NCI-H2107 (cell line): ENCODE data around the gene GLT8D2.

Source experiments
- DNase-seq: peaks from one replicate; lab custom pipeline; 2025; lab: John Stamatoyannopoulos, UW

GLT8D2 gene

GRCh38 chr12:104049903-104050356 lies at the start of gene GLT8D2:
TSS of gene GLT8D2 (minus strand) at chr12:104050187. CDS start at chr12:104019648, 30,539 bp downstream.
- no peak for DNase-seq

GRCh38 chr12:104097954-104098353 lies 48.0 kb upstream of the GLT8D2 start:
- DNase-seq = no peak

- DNase-seq = no peak
These were observed 45.3 kb upstream of the GLT8D2 start for GRCh38 chr12:104095289-104095688.

GRCh38 chr12:104094284-104094683 lies 44.3 kb upstream of the GLT8D2 start:
- DNase-seq = no peak

GRCh38 chr12:104091136-104091535 lies 41.1 kb upstream of the GLT8D2 start:
- DNase-seq = no peak

- no peak for DNase-seq
These were observed 40.7 kb upstream of the GLT8D2 start for GRCh38 chr12:104090685-104091084.

GRCh38 chr12:104083769-104084475 lies 33.9 kb upstream of the GLT8D2 start:
- no peak for DNase-seq

- no peak for DNase-seq
These were observed 30.8 kb upstream of the GLT8D2 start for GRCh38 chr12:104080764-104081163.

- no peak for DNase-seq
These were observed 29.0 kb upstream of the GLT8D2 start for GRCh38 chr12:104079024-104079423.

GRCh38 chr12:104073699-104074098 lies 23.7 kb upstream of the GLT8D2 start:
- no peak for DNase-seq

- DNase-seq = no peak
These were observed 22.1 kb upstream of the GLT8D2 start for GRCh38 chr12:104072099-104072498.

- DNase-seq = no peak
These were observed 14.9 kb upstream of the GLT8D2 start for GRCh38 chr12:104064842-104065427.

- peak; percentile 83 for DNase-seq
These were observed 14.2 kb upstream of the GLT8D2 start, which contains the start of gene HCFC2 for GRCh38 chr12:104064031-104064841. TSS of gene HCFC2 (plus strand) at chr12:104064531. CDS start at chr12:104064561, 30 bp downstream.

- DNase-seq = peak; percentile 50
These were observed 13.7 kb upstream of the GLT8D2 start for GRCh38 chr12:104063712-104064030.

GRCh38 chr12:104060791-104061190 lies 10.8 kb upstream of the GLT8D2 start:
- DNase-seq = no peak

GRCh38 chr12:104059963-104060362 lies 10.0 kb upstream of the GLT8D2 start:
- no peak for DNase-seq

- no peak for DNase-seq
These were observed 8.8 kb upstream of the GLT8D2 start for GRCh38 chr12:104058802-104059201.

- DNase-seq = no peak
These were observed 7.8 kb upstream of the GLT8D2 start for GRCh38 chr12:104057771-104058197.

- DNase-seq = no peak
These were observed 6.5 kb upstream of the GLT8D2 start for GRCh38 chr12:104056419-104056972.

GRCh38 chr12:104055686-104056388 lies 5.8 kb upstream of the GLT8D2 start:
- DNase-seq = peak; percentile 42

GRCh38 chr12:104054681-104055346 lies 4.8 kb upstream of the GLT8D2 start:
- DNase-seq = no peak
